DMS53 treated with DMSO at 0.1 percent for 48 hours (cell line): ENCODE measurements around the gene AKR1E2.
A peak's percentile ranks its signal among the peaks of the same experiment; 100 is the strongest.

Experiments used
- DNase-seq: peaks from one replicate; lab custom pipeline; 2025; ENCODE audit not compliant: unreplicated experiment; lab: John Stamatoyannopoulos, UW

AKR1E2 gene

GRCh38 chr10:4843525-4844180 lies 17.6 kb downstream of the AKR1E2 start:
- no peak for DNase-seq

GRCh38 chr10:4844864-4845263 lies 18.9 kb downstream of the AKR1E2 start:
- DNase-seq, result no peak

- DNase-seq, result no peak
These were observed 19.8 kb downstream of the AKR1E2 start for GRCh38 chr10:4845766-4846165.

GRCh38 chr10:4846775-4847174 lies 20.8 kb downstream of the AKR1E2 start:
- DNase-seq, result no peak

- no peak for DNase-seq
These were observed 21.8 kb downstream of the AKR1E2 start for GRCh38 chr10:4847561-4848355.

- no peak for DNase-seq
These were observed 22.5 kb downstream of the AKR1E2 start for GRCh38 chr10:4848356-4849041.

GRCh38 chr10:4849042-4849402 lies 23.0 kb downstream of the AKR1E2 start:
- no peak for DNase-seq

GRCh38 chr10:4849555-4850242 lies 23.7 kb downstream of the AKR1E2 start:
- peak; percentile 84 for DNase-seq

GRCh38 chr10:4850397-4850796 lies 24.4 kb downstream of the AKR1E2 start:
- DNase-seq, result no peak

GRCh38 chr10:4851176-4851575 lies 25.2 kb downstream of the AKR1E2 start:
- no peak for DNase-seq

GRCh38 chr10:4851846-4852245 lies 25.8 kb downstream of the AKR1E2 start:
- DNase-seq, result no peak

- DNase-seq, result no peak
These were observed 40.1 kb downstream of the AKR1E2 start for GRCh38 chr10:4865945-4866661.

- DNase-seq, result no peak
These were observed 41.1 kb downstream of the AKR1E2 start for GRCh38 chr10:4867109-4867519.

- DNase-seq, result no peak
These were observed 41.7 kb downstream of the AKR1E2 start for GRCh38 chr10:4867520-4868356.

GRCh38 chr10:4868357-4868657 lies 42.3 kb downstream of the AKR1E2 start:
- DNase-seq, result no peak

GRCh38 chr10:4882704-4883078 lies 56.7 kb downstream of the AKR1E2 start:
- DNase-seq, result no peak

- DNase-seq, result no peak
These were observed 57.2 kb downstream of the AKR1E2 start for GRCh38 chr10:4883079-4883739.

GRCh38 chr10:4885162-4885561 lies 59.2 kb downstream of the AKR1E2 start:
- no peak for DNase-seq

- DNase-seq, result no peak
These were observed 61.5 kb downstream of the AKR1E2 start for GRCh38 chr10:4887501-4887900.

GRCh38 chr10:4888236-4888635 lies 62.2 kb downstream of the AKR1E2 start:
- DNase-seq, result no peak
